Measurements from ENCODE around the gene HSD17B14.
"Not testable (repeated sequence)": the region's sequence is repeated elsewhere in the genome, so short reads cannot be mapped to it uniquely, and the experiment has no call there.

DNA sequence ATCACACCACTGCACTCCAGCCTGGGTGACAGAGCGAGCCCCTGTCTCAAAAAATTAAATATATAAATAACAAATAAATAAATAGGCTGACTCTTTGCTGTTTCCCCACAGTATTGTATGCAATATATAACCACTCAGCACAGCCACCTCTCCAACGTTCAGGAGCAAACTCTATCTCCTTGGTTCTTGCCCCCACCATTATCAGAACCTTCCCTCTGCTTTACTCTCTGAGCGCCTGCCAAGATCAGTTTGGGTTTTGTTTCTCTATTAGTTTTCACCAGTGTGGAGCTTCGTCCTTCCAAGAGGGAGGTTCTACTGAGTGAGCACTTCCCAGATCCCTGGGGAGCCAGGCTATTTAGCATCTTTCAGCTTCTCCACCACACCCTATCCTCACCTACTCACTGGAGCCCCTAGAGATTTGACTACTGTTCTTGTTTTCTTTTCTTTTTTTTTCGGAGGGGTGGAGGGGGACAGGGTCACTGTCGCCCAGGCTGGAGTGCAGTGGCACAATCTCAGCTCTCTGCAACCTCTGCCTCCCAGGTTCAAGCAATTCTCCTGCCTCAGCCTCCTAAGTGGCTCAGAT lies 68.0 kb downstream of the HSD17B14 start:
- TF ChIP-seq POLR2AphosphoS5 (IDR thresholded peaks at IDR 0.05), result not testable (repeated sequence)
- TF ChIP-seq, protein P1, sequence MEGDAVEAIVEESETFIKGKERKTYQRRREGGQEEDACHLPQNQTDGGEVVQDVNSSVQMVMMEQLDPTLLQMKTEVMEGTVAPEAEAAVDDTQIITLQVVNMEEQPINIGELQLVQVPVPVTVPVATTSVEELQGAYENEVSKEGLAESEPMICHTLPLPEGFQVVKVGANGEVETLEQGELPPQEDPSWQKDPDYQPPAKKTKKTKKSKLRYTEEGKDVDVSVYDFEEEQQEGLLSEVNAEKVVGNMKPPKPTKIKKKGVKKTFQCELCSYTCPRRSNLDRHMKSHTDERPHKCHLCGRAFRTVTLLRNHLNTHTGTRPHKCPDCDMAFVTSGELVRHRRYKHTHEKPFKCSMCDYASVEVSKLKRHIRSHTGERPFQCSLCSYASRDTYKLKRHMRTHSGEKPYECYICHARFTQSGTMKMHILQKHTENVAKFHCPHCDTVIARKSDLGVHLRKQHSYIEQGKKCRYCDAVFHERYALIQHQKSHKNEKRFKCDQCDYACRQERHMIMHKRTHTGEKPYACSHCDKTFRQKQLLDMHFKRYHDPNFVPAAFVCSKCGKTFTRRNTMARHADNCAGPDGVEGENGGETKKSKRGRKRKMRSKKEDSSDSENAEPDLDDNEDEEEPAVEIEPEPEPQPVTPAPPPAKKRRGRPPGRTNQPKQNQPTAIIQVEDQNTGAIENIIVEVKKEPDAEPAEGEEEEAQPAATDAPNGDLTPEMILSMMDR (IDR thresholded peaks at IDR 0.05), result not testable (repeated sequence)

Data from upper lobe of left lung (tissue), 4 donors.